SK-N-MC (cell line): ENCODE measurements around the gene LGALS8.

ENCODE experiments used
- EZH2 ChIP-seq: fragments of 200-600 bp; sonication (generic); IDR thresholded peaks from one replicate; pipeline ENCODE4 v1.6.1; 2017; ENCODE audit warnings: antibody characterized with exemption
- POLR2AphosphoS5 ChIP-seq: IDR thresholded peaks from 2 replicates; pipeline ENCODE4 v1.6.1; 2012; ENCODE audit warnings: mild to moderate bottlenecking, low read depth, low read length, borderline replicate concordance

DNA sequence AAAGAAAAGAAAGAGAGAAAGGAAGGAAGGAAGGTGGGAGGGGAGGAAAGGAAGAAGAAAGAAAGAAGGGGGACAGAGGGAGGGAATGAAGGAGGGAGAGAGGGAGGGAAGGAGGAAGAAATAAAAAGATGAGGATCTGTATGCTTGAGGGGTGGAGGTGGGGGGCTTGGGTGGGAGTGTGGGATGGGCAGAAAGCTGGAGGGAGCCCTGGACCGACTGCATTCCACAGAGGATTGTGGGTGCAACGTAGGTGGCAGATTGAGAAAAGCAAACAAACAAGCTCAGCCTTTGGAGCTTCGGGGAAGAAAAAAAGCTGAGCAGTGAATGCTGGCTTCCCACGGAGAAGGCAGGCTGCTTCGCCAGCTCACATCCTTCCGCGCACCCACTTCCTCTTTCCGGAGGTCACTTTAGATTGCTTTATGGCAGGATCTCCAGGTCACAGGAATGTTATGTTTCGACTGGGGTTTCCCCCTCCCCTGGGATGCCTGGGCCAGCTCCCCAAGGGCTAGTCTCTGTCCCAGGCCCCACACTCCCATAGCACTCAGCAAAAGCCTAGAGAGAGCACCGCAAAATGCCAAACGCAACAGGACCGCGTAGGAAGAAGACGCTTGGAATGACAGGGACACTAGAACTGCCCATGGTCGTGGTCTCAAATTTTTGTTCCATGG is 20.7 kb upstream of the LGALS8 start:
- TF ChIP-seq POLR2AphosphoS5: no peak
- no peak for TF ChIP-seq EZH2
